Measurements from ENCODE around the gene PTF1A. TPM values are rescaled to one million over a fixed set of nuclear protein-coding genes. Genes with fewer than 3 reads are reported as not detected.

Gene PTF1A
- total and polyA plus RNA-seq, 2 donors, result 0.16 TPM; not detected in 1

DNA sequence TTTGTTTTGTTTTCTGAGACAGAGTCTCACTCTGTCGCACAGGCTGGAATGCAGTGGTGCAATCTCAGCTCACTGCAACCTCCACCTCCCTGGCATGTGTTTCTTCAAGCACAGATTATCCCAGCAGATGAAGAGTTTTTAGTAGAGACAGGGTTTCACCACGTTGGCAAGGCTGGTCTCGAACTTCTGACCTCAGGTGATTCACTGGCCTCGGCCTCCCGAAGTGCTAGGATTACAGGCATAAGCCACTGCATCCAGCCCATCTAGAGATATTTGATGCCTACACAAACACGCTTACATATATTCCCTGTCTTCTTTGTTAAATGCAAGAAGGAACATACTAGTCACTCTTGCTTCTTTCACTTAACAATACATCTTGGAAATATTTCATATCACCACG is 5.9 kb upstream of the PTF1A start:
- Histone ChIP-seq H3K27me3 (ENCODE audit: control insufficient read depth in 2 of 2, insufficient read depth in 1 of 2, low read length in 1 of 2) (peaks cover 7 to 41% of the 10 kb centered on the region in 2 donors), H3K9me3 (ENCODE audit: control insufficient read depth in 2 of 2, insufficient read depth in 1 of 2, low read length in 1 of 2) (no peaks in the 10 kb centered on the region), H3K4me1 (ENCODE audit: control insufficient read depth in 2 of 2, insufficient read depth in 2 of 2, low read length in 2 of 2) (no peaks in the 10 kb centered on the region), H3K4me3 (ENCODE audit: low read length in 2 of 2) (no peak overlapping the region), H3K36me3 (ENCODE audit: control insufficient read depth in 2 of 2, insufficient read depth in 2 of 2, low read length in 1 of 2) (no peaks in the 10 kb centered on the region), H3K27ac (ENCODE audit: low read depth in 1 of 2, low read length in 1 of 2) (no peak overlapping the region)
- 62% methylated on average over 7 of the region's 7 CpGs for WGBS
- no peak for DNase-seq (ENCODE audit: low read depth in 6 of 9, low spot score in 9 of 9)

DNA sequence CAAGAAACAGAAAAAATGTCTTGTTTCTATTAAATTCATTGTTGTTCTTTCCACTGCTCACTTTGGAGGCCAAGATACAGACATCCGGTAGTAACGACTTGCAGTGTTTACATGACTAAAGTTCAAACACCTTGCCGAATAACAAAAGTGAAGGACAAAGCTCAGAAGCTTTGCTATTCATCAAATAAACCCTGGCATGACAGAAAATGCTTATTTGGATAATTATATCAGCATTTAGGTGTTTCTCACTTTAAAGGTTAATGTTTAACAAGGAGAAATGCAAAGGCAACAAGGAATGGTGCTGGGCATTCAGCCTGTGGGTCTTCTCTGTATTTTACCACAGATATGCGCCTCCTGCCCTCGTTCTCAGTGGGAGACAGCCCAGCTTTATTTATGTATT is 5.4 kb upstream of the PTF1A start:
- Histone ChIP-seq H3K27ac (ENCODE audit: low read depth in 1 of 2, low read length in 1 of 2) (no peak overlapping the region), H3K4me1 (ENCODE audit: control insufficient read depth in 2 of 2, insufficient read depth in 2 of 2, low read length in 2 of 2) (no peaks in the 10 kb centered on the region), H3K36me3 (ENCODE audit: control insufficient read depth in 2 of 2, insufficient read depth in 2 of 2, low read length in 1 of 2) (no peaks in the 10 kb centered on the region), H3K9me3 (ENCODE audit: control insufficient read depth in 2 of 2, insufficient read depth in 1 of 2, low read length in 1 of 2) (no peaks in the 10 kb centered on the region), H3K4me3 (ENCODE audit: low read length in 2 of 2) (no peak overlapping the region), H3K27me3 (ENCODE audit: control insufficient read depth in 2 of 2, insufficient read depth in 1 of 2, low read length in 1 of 2) (peaks cover 12 to 47% of the 10 kb centered on the region in 2 donors)
- DNase-seq (ENCODE audit: low read depth in 6 of 9, low spot score in 9 of 9), result no peak
- WGBS, result 28% methylated on average over 5 of the region's 5 CpGs

DNA sequence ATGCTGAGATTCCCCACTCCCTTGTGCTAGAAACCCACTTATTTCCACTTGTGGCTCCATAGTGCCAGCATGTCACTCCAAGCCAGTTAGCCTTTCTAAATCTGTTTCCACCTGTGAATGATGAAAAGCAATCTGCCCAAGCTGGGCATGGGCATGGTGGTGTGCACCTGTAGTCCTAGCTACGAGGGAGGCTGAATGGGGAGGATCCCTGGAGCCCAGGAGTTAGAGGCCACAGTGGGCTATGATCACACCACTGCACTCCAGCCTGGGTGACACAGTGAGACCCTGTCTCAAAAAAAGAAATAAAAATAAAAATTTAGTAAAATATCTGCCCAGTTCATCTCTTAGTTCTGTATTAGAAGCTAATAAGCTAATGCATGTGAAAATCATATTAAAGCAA is 5.0 kb upstream of the PTF1A start:
- H3K9me3 ChIP-seq (ENCODE audit: control insufficient read depth in 2 of 2, insufficient read depth in 1 of 2, low read length in 1 of 2), result no peaks in the 10 kb centered on the region
- 71% methylated on average over 1 of the region's 1 CpG for WGBS
- no peak overlapping the region for H3K4me3 ChIP-seq (ENCODE audit: low read length in 2 of 2)
- no peak for DNase-seq (ENCODE audit: low read depth in 6 of 9, low spot score in 9 of 9)
- no peaks in the 10 kb centered on the region for H3K36me3 ChIP-seq (ENCODE audit: control insufficient read depth in 2 of 2, insufficient read depth in 2 of 2, low read length in 1 of 2)
- no peak overlapping the region for H3K27ac ChIP-seq (ENCODE audit: low read depth in 1 of 2, low read length in 1 of 2)
- H3K4me1 ChIP-seq (ENCODE audit: control insufficient read depth in 2 of 2, insufficient read depth in 2 of 2, low read length in 2 of 2), result no peaks in the 10 kb centered on the region
- H3K27me3 ChIP-seq (ENCODE audit: control insufficient read depth in 2 of 2, insufficient read depth in 1 of 2, low read length in 1 of 2), result peaks cover 17 to 51% of the 10 kb centered on the region in 2 donors

DNA sequence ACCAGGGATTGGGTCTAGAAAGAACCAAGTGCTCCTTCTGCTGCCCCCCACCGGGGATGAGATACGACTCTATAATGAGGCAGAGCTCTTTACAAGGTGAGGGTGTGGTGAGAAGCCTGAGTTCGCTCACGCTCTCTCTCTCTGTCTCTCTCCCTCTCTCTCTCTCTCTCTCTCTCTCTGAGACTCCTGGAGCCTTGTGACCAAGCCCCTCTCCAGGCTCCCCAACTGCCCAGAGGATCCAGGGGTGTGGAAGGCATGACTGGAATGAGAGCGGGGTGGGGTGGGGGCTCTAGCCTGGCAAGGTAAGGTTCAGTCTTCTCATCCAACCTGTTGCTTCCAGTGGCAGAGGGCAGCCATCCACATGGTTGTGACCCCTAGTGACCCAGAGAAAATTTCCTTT is 3.1 kb upstream of the PTF1A start:
- no peak for DNase-seq (ENCODE audit: low read depth in 6 of 9, low spot score in 9 of 9)
- no peak overlapping the region for H3K27ac ChIP-seq (ENCODE audit: low read depth in 1 of 2, low read length in 1 of 2)
- no peaks in the 10 kb centered on the region for H3K4me1 ChIP-seq (ENCODE audit: control insufficient read depth in 2 of 2, insufficient read depth in 2 of 2, low read length in 2 of 2)
- H3K9me3 ChIP-seq (ENCODE audit: control insufficient read depth in 2 of 2, insufficient read depth in 1 of 2, low read length in 1 of 2), result no peaks in the 10 kb centered on the region
- no peak overlapping the region for H3K4me3 ChIP-seq (ENCODE audit: low read length in 2 of 2)
- 12% methylated on average over 5 of the region's 5 CpGs for WGBS
- peaks cover 35 to 67% of the 10 kb centered on the region in 2 donors for H3K27me3 ChIP-seq (ENCODE audit: control insufficient read depth in 2 of 2, insufficient read depth in 1 of 2, low read length in 1 of 2)
- H3K36me3 ChIP-seq (ENCODE audit: control insufficient read depth in 2 of 2, insufficient read depth in 2 of 2, low read length in 1 of 2), result no peaks in the 10 kb centered on the region

DNA sequence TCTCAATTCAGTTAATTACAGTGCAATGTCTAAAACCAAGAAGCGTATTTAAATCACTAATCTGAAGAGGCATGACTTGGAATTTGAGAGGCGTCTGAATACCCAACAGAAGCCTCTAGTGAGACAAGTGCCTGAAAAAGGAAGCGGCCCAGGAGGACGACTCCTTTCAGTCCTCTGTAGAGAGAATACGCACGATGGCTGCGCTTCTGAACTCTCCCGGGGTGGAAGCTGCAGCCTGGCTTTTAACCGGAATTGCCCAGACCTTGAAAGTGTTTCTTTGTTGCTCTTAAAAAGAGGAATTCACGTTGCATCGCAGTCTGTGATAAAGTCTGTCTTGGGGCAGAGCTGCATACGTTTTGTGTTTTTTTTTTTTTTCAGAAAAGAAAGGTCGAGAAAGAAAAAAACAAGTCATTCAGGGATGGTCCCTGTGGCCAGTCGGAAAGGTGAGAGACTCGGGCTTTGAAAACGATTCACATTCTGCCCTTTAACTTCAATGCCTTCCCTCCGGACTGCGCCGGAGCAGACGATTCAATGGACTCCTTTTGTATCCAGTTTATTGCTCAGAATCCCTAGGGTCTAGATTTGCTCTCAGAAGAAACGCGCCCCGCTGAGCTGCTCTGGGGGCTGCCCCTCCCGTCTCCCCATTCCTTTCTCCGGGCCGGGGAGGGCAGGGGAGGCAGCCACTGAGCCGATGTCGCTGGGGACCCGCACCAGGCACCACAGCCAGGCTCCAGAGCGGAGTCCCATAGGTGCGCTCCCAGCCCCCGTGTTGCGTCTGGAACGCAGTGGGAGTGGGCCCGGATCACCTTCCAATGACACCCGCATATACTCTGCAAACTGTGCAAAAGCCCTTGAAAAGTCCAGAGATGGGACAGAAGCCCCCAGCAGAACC is 994 bp upstream of the PTF1A start:
- no peaks in the 10 kb centered on the region for H3K4me1 ChIP-seq (ENCODE audit: control insufficient read depth in 2 of 2, insufficient read depth in 2 of 2, low read length in 2 of 2)
- no peak overlapping the region for H3K27ac ChIP-seq (ENCODE audit: low read depth in 1 of 2, low read length in 1 of 2)
- no peaks in the 10 kb centered on the region for H3K36me3 ChIP-seq (ENCODE audit: control insufficient read depth in 2 of 2, insufficient read depth in 2 of 2, low read length in 1 of 2)
- peaks cover 54 to 87% of the 10 kb centered on the region in 2 donors for H3K27me3 ChIP-seq (ENCODE audit: control insufficient read depth in 2 of 2, insufficient read depth in 1 of 2, low read length in 1 of 2)
- no peaks in the 10 kb centered on the region for H3K9me3 ChIP-seq (ENCODE audit: control insufficient read depth in 2 of 2, insufficient read depth in 1 of 2, low read length in 1 of 2)
- H3K4me3 ChIP-seq (ENCODE audit: low read length in 2 of 2), result no peak overlapping the region
- DNase-seq (ENCODE audit: low read depth in 6 of 9, low spot score in 9 of 9), result no peak
- 6% methylated on average over 36 of the region's 36 CpGs for WGBS

DNA sequence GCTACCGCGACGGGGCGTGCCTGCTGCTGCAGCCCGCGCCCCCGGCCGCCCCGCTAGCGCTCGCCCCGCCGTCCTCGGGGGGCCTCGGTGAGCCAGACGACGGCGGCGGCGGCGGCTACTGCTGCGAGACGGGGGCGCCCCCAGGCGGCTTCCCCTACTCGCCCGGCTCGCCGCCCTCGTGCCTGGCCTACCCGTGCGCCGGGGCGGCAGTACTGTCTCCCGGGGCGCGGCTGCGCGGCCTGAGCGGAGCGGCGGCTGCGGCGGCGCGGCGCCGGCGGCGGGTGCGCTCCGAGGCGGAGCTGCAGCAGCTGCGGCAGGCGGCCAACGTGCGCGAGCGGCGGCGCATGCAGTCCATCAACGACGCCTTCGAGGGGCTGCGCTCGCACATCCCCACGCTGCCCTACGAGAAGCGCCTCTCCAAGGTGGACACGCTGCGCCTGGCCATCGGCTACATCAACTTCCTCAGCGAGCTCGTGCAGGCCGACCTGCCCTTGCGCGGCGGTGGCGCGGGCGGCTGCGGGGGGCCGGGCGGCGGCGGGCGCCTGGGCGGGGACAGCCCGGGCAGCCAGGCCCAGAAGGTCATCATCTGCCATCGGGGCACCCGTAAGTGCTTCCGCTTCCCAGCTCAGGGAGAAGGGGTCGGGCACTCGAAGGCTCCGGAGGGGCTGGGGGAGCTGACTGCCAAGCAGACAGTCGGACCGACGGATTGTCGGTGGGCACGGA is 761 bp downstream of the PTF1A start:
- Histone ChIP-seq H3K4me3 (ENCODE audit: low read length in 2 of 2) (no peak overlapping the region), H3K4me1 (ENCODE audit: control insufficient read depth in 2 of 2, insufficient read depth in 2 of 2, low read length in 2 of 2) (no peaks in the 10 kb centered on the region), H3K9me3 (ENCODE audit: control insufficient read depth in 2 of 2, insufficient read depth in 1 of 2, low read length in 1 of 2) (no peaks in the 10 kb centered on the region), H3K36me3 (ENCODE audit: control insufficient read depth in 2 of 2, insufficient read depth in 2 of 2, low read length in 1 of 2) (no peaks in the 10 kb centered on the region), H3K27ac (ENCODE audit: low read depth in 1 of 2, low read length in 1 of 2) (no peak overlapping the region), H3K27me3 (ENCODE audit: control insufficient read depth in 2 of 2, insufficient read depth in 1 of 2, low read length in 1 of 2) (peaks cover 70 to 97% of the 10 kb centered on the region in 2 donors)
- WGBS, result 4% methylated on average over 100 of the region's 100 CpGs
- no peak for DNase-seq (ENCODE audit: low read depth in 6 of 9, low spot score in 9 of 9)

DNA sequence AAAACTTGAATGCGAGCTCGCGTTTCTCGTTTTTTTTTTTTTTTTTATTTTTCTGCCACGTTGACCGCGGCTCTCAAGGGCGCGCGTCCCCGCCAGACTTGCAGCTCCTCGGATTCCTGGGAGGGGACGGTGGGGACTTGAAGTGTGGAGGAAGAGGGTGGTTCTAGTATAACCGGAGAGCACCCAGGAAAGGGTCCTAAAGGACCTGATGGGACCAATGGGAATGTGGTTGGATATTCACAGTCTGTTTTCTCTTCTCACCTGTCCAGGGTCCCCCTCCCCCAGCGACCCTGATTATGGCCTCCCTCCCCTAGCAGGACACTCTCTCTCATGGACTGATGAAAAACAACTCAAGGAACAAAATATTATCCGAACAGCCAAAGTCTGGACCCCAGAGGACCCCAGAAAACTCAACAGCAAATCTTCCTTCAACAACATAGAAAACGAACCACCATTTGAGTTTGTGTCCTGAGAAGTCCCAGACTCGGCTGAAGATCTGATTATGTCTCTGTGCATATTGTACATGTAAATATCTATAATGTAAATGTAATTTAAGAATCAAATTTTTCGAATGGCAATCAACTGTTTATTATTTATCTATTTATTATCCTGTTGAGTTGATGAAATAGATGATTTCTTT is 1.4 kb downstream of the PTF1A start:
- Histone ChIP-seq H3K27me3 (ENCODE audit: control insufficient read depth in 2 of 2, insufficient read depth in 1 of 2, low read length in 1 of 2) (peaks cover 76 to 97% of the 10 kb centered on the region in 2 donors), H3K27ac (ENCODE audit: low read depth in 1 of 2, low read length in 1 of 2) (no peak overlapping the region), H3K4me1 (ENCODE audit: control insufficient read depth in 2 of 2, insufficient read depth in 2 of 2, low read length in 2 of 2) (no peaks in the 10 kb centered on the region), H3K4me3 (ENCODE audit: low read length in 2 of 2) (no peak overlapping the region), H3K9me3 (ENCODE audit: control insufficient read depth in 2 of 2, insufficient read depth in 1 of 2, low read length in 1 of 2) (no peaks in the 10 kb centered on the region), H3K36me3 (ENCODE audit: control insufficient read depth in 2 of 2, insufficient read depth in 2 of 2, low read length in 1 of 2) (no peaks in the 10 kb centered on the region)
- 10% methylated on average over 19 of the region's 19 CpGs for WGBS
- DNase-seq (ENCODE audit: low read depth in 6 of 9, low spot score in 9 of 9), result no peak

DNA sequence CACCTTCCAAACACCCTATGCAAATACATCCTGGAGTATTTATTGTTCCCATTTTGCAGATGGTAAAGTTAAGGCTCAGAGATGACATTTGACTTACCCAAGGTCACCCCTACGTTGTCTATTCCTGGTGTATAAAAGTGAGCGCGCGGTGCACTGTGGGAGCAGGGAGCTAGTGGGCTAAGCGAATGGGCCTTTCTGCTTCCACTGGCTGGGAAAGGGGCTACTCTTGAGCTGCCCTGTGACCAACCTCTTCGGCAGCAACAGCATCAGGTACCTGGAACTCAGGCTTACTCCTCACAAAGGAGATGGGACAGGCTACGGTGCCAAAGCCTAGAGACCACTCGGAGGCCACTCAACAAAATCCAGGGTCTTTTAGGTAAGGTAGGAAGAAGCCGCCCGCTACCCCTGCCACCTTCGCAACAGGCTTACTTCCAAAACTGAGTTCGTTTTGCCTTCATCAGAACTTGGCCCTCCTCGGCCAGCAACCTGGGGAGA is 2.4 kb downstream of the PTF1A start:
- no peak for DNase-seq (ENCODE audit: low read depth in 6 of 9, low spot score in 9 of 9)
- no peaks in the 10 kb centered on the region for H3K9me3 ChIP-seq (ENCODE audit: control insufficient read depth in 2 of 2, insufficient read depth in 1 of 2, low read length in 1 of 2)
- no peak overlapping the region for H3K27ac ChIP-seq (ENCODE audit: low read depth in 1 of 2, low read length in 1 of 2)
- H3K4me3 ChIP-seq (ENCODE audit: low read length in 2 of 2), result no peak overlapping the region
- H3K4me1 ChIP-seq (ENCODE audit: control insufficient read depth in 2 of 2, insufficient read depth in 2 of 2, low read length in 2 of 2), result no peaks in the 10 kb centered on the region
- no peaks in the 10 kb centered on the region for H3K36me3 ChIP-seq (ENCODE audit: control insufficient read depth in 2 of 2, insufficient read depth in 2 of 2, low read length in 1 of 2)
- 15% methylated on average over 13 of the region's 13 CpGs for WGBS
- H3K27me3 ChIP-seq (ENCODE audit: control insufficient read depth in 2 of 2, insufficient read depth in 1 of 2, low read length in 1 of 2), result peaks cover 85 to 97% of the 10 kb centered on the region in 2 donors

All from thymus (tissue), 11 donors.